K562 (cell line): ENCODE results near the gene NAT14. TPM values are rescaled to one million over a fixed set of nuclear protein-coding genes. Genes with fewer than 3 reads are reported as not detected.
A peak's percentile ranks its signal among the peaks of the same experiment; 100 is the strongest.

Experiments used
- ADNP ChIP-seq: fragments of 200-800 bp; sonication (Bioruptor generic); IDR thresholded peaks from 2 replicates; pipeline ENCODE4 v1.6.1; 2016; ENCODE audit warnings: missing genetic modification characterization, missing compliant biosample characterization
- AFF4 ChIP-seq: sonication (generic); formaldehyde crosslinking; IDR thresholded peaks from 2 replicates; pipeline ENCODE4 v1.8.0; 2023; ENCODE audit warnings: mild to moderate bottlenecking, missing genetic modification reagents
- ARHGAP35 ChIP-seq: fragments of 450-650 bp; IDR thresholded peaks from 2 replicates; pipeline ENCODE4 v1.6.1; 2018; ENCODE audit not compliant: partially characterized antibody
- BACH1 ChIP-seq: fragments of 200-800 bp; sonication (Bioruptor generic); IDR thresholded peaks from 2 replicates; pipeline ENCODE4 v1.6.1; 2016; ENCODE audit warnings: missing genetic modification characterization, missing compliant biosample characterization
- BCLAF1 ChIP-seq, 2 experiments: fragments of 450-650 bp in 1 of 2; IDR thresholded peaks; 2 replicates each; pipeline ENCODE4 v1.6.1; 2011 to 2017; ENCODE audit warnings: low read depth in 2 of 2, antibody characterized with exemption in 1 of 2, borderline replicate concordance in 1 of 2, low read length in 1 of 2, mild to moderate bottlenecking in 1 of 2, mixed read lengths in 1 of 2; ENCODE audit not compliant: control insufficient read depth in 1 of 2
- BRD4 ChIP-seq: fragments of 200-600 bp; sonication (generic); IDR thresholded peaks from 2 replicates; pipeline ENCODE4 v1.6.1; 2017; ENCODE audit warnings: inconsistent platforms
- CBX1 ChIP-seq: sonication (generic); IDR thresholded peaks from 2 replicates; pipeline ENCODE4 v1.6.1; 2016; ENCODE audit warnings: antibody characterized with exemption, low read depth, mild to moderate bottlenecking
- E2F6 ChIP-seq, 2 experiments: IDR thresholded peaks; 2 replicates each; pipeline ENCODE4 v1.6.1; 2011; ENCODE audit warnings: borderline replicate concordance in 1 of 2, control low read depth in 1 of 2, low read depth in 1 of 2, low read length in 1 of 2, mild to moderate bottlenecking in 1 of 2, mixed read lengths in 1 of 2, moderate library complexity in 1 of 2; ENCODE audit not compliant: insufficient read depth in 1 of 2, insufficient read length in 1 of 2, poor library complexity in 1 of 2, severe bottlenecking in 1 of 2; ENCODE audit errors: extremely low read depth in 1 of 2
- GATA2 ChIP-seq: sonication (generic); formaldehyde crosslinking; IDR thresholded peaks from 2 replicates; pipeline ENCODE4 v1.4.0; 2020; ENCODE audit warnings: mild to moderate bottlenecking, missing genetic modification reagents
- GATAD2A ChIP-seq: fragments of 450-650 bp; IDR thresholded peaks from 2 replicates; pipeline ENCODE4 v1.6.1; 2017
- ILK ChIP-seq: fragments of 450-650 bp; IDR thresholded peaks from 2 replicates; pipeline ENCODE4 v1.6.1; 2016; ENCODE audit warnings: missing genetic modification characterization, low read depth, mild to moderate bottlenecking, missing compliant biosample characterization, moderate library complexity, borderline replicate concordance
- L3MBTL2 ChIP-seq: fragments of 450-650 bp; IDR thresholded peaks from 2 replicates; pipeline ENCODE4 v1.6.1; 2016; ENCODE audit warnings: mild to moderate bottlenecking, moderate library complexity
- MTF1 ChIP-seq: fragments of 250-450 bp; sonication (Bioruptor Pico); IDR thresholded peaks from 2 replicates; pipeline ENCODE4 v1.9.0; 2021; ENCODE audit warnings: moderate library complexity, mild to moderate bottlenecking, inconsistent platforms, borderline replicate concordance
- NCOA1 ChIP-seq: fragments of 450-650 bp; IDR thresholded peaks from 2 replicates; pipeline ENCODE4 v1.6.1; 2016; ENCODE audit warnings: low read depth
- NELFE ChIP-seq: IDR thresholded peaks from 2 replicates; pipeline ENCODE4 v1.6.1; 2011; ENCODE audit warnings: mild to moderate bottlenecking; ENCODE audit not compliant: insufficient read depth, insufficient read length
- RFX7 ChIP-seq: fragments of 250-450 bp; sonication (Bioruptor Pico); IDR thresholded peaks from 2 replicates; pipeline ENCODE4 v1.5.1; 2021; ENCODE audit warnings: mild to moderate bottlenecking
- RUNX1 ChIP-seq: sonication (generic); IDR thresholded peaks from 2 replicates; pipeline ENCODE4 v1.6.1; 2016; ENCODE audit warnings: antibody characterized with exemption, low read depth
- SRSF7 ChIP-seq: fragments of 200-400 bp; formaldehyde crosslinking; optimal IDR thresholded peaks from 2 replicates; pipeline ENCODE3; 2017; ENCODE audit warnings: mild to moderate bottlenecking, low read depth, low read length
- TBP ChIP-seq: optimal IDR thresholded peaks from 2 replicates; pipeline ENCODE3; 2011; ENCODE audit warnings: low read depth, low read length, improper control_type of control experiment
- ZNF140 ChIP-seq: fragments of 250-450 bp; sonication (Bioruptor Pico); IDR thresholded peaks from 2 replicates; pipeline ENCODE4 v1.8.0; 2021; ENCODE audit warnings: moderate library complexity, mild to moderate bottlenecking, inconsistent platforms
- polyA plus RNA-seq, 8 experiments: library from polyadenylated mRNA; depleted of rRNA in 4 of 8; stranded (reverse) in 5 of 8; unstranded in 3 of 8; fragments of >200 nt; fragmentation: Nextera tagmentation in 2 of 8; fragmentation: Illumina TruSeq in 1 of 8; extraction: Ambion mirVana in 2 of 8; extraction: Trizol in 1 of 8; gene quantifications; 2 replicates each; pipeline versions ENCODE4 v1.2.1 to v1.2.3, GENCODE V29; 2011 to 2014; ENCODE audit warnings: inconsistent platforms in 1 of 8, missing spikeins in 1 of 8
- total RNA-seq, 7 experiments: library from RNA; depleted of rRNA in 6 of 7; stranded (reverse); fragments of >200 nt in 6 of 7; fragmentation: Illumina TruSeq in 2 of 7; extraction: Trizol in 2 of 7; gene quantifications; 2 replicates each; pipeline versions ENCODE4 v1.2.1 to v1.2.3, GENCODE V29; 2011 to 2021; ENCODE audit warnings: low replicate concordance in 1 of 7

The NAT14 gene
- total and polyA plus RNA-seq, 9 of the 15 experiments (the other 6 are each of a cell fraction or from before 2014, with no cell fraction given) = 2.4 to 77.0 (median 26.7) TPM

- TF ChIP-seq RUNX1 (no peak), BRD4 (no peak), MTF1 (CRISPR knock-in tag) (no peak), L3MBTL2 (peak; percentile 100), E2F6 (IDR thresholded peaks at IDR 0.05; ENCODE audit: borderline replicate concordance in 1 of 2, extremely low read depth in 1 of 2, insufficient read depth in 1 of 2, insufficient read length in 1 of 2, low read depth in 1 of 2, low read length in 1 of 2, poor library complexity in 1 of 2, severe bottlenecking in 1 of 2) (peak; percentile 97 to 100), BCLAF1 (IDR thresholded peaks at IDR 0.05; ENCODE audit: borderline replicate concordance in 1 of 2, control insufficient read depth in 1 of 2, low read depth in 2 of 2, low read length in 1 of 2) (no peak), BACH1 (tag) (no peak), GATA2 (CRISPR knock-in tag) (no peak), NELFE (no peak), ZNF140 (CRISPR knock-in tag) (no peak), GATAD2A (no peak), ILK (tag) (no peak), RFX7 (CRISPR knock-in tag) (no peak), AFF4 (CRISPR knock-in tag) (peak; percentile 98), NCOA1 (no peak), CBX1 (no peak; the same call in 1 of the 2 replicates), SRSF7 (no peak), ARHGAP35 (no peak), TBP (no peak), ADNP (tag) (no peak)
These were observed 18.7 kb downstream of the NAT14 start (continued) for GRCh38 chr19:55503502-55504251.
